Hepatocyte (in vitro differentiated cells): ENCODE data around the gene PHF3.

Experiments
- CTCF ChIP-seq: fragments of 200-600 bp; sonication (generic); IDR thresholded peaks from 2 replicates; pipeline ENCODE4 v1.5.1; 2016; ENCODE audit warnings: antibody characterized with exemption, mild to moderate bottlenecking; ENCODE audit not compliant: poor library complexity
- EZH2 ChIP-seq: fragments of 200-600 bp; sonication (generic); IDR thresholded peaks from 2 replicates; pipeline ENCODE4 v1.6.1; 2016; ENCODE audit warnings: antibody characterized with exemption, mild to moderate bottlenecking, borderline replicate concordance

GRCh38 chr6:63635215-63635587, 401 bp upstream of the PHF3 start:
- TF ChIP-seq CTCF (no peak), EZH2 (no peak)
